GM21576 (cell line): ENCODE measurements around the gene FARS2.
"Not testable (repeated sequence)": the region's sequence is repeated elsewhere in the genome, so short reads cannot be mapped to it uniquely, and the experiment has no call there.

Source experiments
- ATAC-seq: cut with Tn5 transposase; IDR thresholded peaks from one replicate; pipeline ENCODE4 v1.9.1; 2021; ENCODE audit warnings: mild to moderate bottlenecking, moderate library complexity; ENCODE audit not compliant: unreplicated experiment

The FARS2 gene

GRCh38 chr6:5772408-5773120 is 511.3 kb downstream of the FARS2 start:
- ATAC-seq: no peak

- no peak for ATAC-seq
Observed at GRCh38 chr6:5776104-5776503, 514.8 kb downstream of the FARS2 start.

- ATAC-seq: no peak
Observed at GRCh38 chr6:5776706-5777390, 515.5 kb downstream of the FARS2 start.

- peak; percentile 91 for ATAC-seq
Observed at GRCh38 chr6:5778317-5778857, 517.1 kb downstream of the FARS2 start.

- no peak for ATAC-seq
Observed at GRCh38 chr6:5778906-5779305, 517.6 kb downstream of the FARS2 start.

- ATAC-seq: no peak
Observed at GRCh38 chr6:5781019-5781418, 519.7 kb downstream of the FARS2 start.

GRCh38 chr6:5781966-5782556 is 520.7 kb downstream of the FARS2 start:
- no peak for ATAC-seq

- ATAC-seq: no peak
Observed at GRCh38 chr6:5782783-5783547, 521.7 kb downstream of the FARS2 start.

- ATAC-seq: no peak
Observed at GRCh38 chr6:5783584-5784089, 522.3 kb downstream of the FARS2 start.

- ATAC-seq: no peak
Observed at GRCh38 chr6:5785249-5785648, 523.9 kb downstream of the FARS2 start.

GRCh38 chr6:5786321-5786968 is 525.1 kb downstream of the FARS2 start:
- no peak for ATAC-seq

GRCh38 chr6:5786969-5787720 is 525.8 kb downstream of the FARS2 start:
- no peak for ATAC-seq

GRCh38 chr6:5789426-5789825 is 528.1 kb downstream of the FARS2 start:
- not testable (repeated sequence) for ATAC-seq

- ATAC-seq: not testable (repeated sequence)
Observed at GRCh38 chr6:5796555-5796954, 535.2 kb downstream of the FARS2 start.

- ATAC-seq: not testable (repeated sequence)
Observed at GRCh38 chr6:5806406-5806805, 545.1 kb downstream of the FARS2 start.

- ATAC-seq: no peak
Observed at GRCh38 chr6:5809450-5809849, 548.1 kb downstream of the FARS2 start.

- ATAC-seq: no peak
Observed at GRCh38 chr6:5811997-5812396, 550.7 kb downstream of the FARS2 start.

GRCh38 chr6:5813625-5814027 is 552.3 kb downstream of the FARS2 start:
- peak; percentile 58 for ATAC-seq

- ATAC-seq: no peak
Observed at GRCh38 chr6:5814116-5814515, 552.8 kb downstream of the FARS2 start.

- ATAC-seq: no peak
Observed at GRCh38 chr6:5814901-5815300, 553.6 kb downstream of the FARS2 start.
